NT2/D1 (cell line): ENCODE measurements around the gene SPRR2D.

Experiments
- SUZ12 ChIP-seq: IDR thresholded peaks from 2 replicates; pipeline ENCODE4 v1.6.1; 2011; ENCODE audit not compliant: insufficient read length, insufficient read depth; ENCODE audit errors: extremely low read depth
- YY1 ChIP-seq: IDR thresholded peaks from 2 replicates; pipeline ENCODE4 v1.6.1; 2011; ENCODE audit not compliant: insufficient read length, insufficient read depth
- ZNF274 ChIP-seq: IDR thresholded peaks from 2 replicates; pipeline ENCODE4 v1.6.1; 2011; ENCODE audit warnings: mild to moderate bottlenecking, low read depth, low read length

GRCh38 chr1:153032073-153032472 is 8.8 kb downstream of the SPRR2D start:
- TF ChIP-seq SUZ12 (no peak), YY1 (no peak), ZNF274 (no peak)
